HEK293T (cell line): Measurements from ENCODE around the gene C16orf96.

Experiments
- CTCF ChIA-PET: fragments of 350-600 bp; formaldehyde crosslinking; extraction: SDS; loops from one replicate; lab custom pipeline; 2021; ENCODE audit warnings: antibody characterized with exemption, inconsistent platforms; lab: Yijun Ruan, JAX
- POLR2A ChIA-PET: fragments of 350-600 bp; formaldehyde crosslinking; extraction: SDS; loops from one replicate; lab custom pipeline; 2020; ENCODE audit warnings: antibody characterized with exemption, inconsistent platforms; lab: Yijun Ruan, JAX
- DNase-seq: peaks from one replicate; pipeline ENCODE4 v3.0.0; 2012; ENCODE audit warnings: mixed read lengths; ENCODE audit errors: extremely low spot score
- ARNT ChIP-seq: fragments of 450-650 bp; IDR thresholded peaks from 2 replicates; pipeline ENCODE4 v1.6.1; 2017; ENCODE audit warnings: mild to moderate bottlenecking
- BHLHE40 ChIP-seq: fragments of 450-650 bp; IDR thresholded peaks from 2 replicates; pipeline ENCODE4 v1.6.1; 2016; ENCODE audit warnings: mild to moderate bottlenecking, moderate library complexity, borderline replicate concordance
- CTBP1 ChIP-seq: fragments of 450-650 bp; IDR thresholded peaks from 2 replicates; pipeline ENCODE4 v1.6.1; 2016; ENCODE audit warnings: borderline replicate concordance
- ELF4 ChIP-seq: fragments of 450-650 bp; IDR thresholded peaks from 2 replicates; pipeline ENCODE4 v1.6.1; 2017; ENCODE audit warnings: antibody characterized with exemption
- FOXA1 ChIP-seq: fragments of 450-650 bp; IDR thresholded peaks from 2 replicates; pipeline ENCODE4 v1.6.1; 2016; ENCODE audit warnings: mild to moderate bottlenecking
- FOXK2 ChIP-seq: fragments of 450-650 bp; IDR thresholded peaks from 2 replicates; pipeline ENCODE4 v1.6.1; 2016; ENCODE audit warnings: mild to moderate bottlenecking
- FOXM1 ChIP-seq: fragments of 450-650 bp; IDR thresholded peaks from 2 replicates; pipeline ENCODE4 v1.6.1; 2017; ENCODE audit warnings: mild to moderate bottlenecking, borderline replicate concordance
- HDGF ChIP-seq: fragments of 450-650 bp; IDR thresholded peaks from 2 replicates; pipeline ENCODE4 v1.6.1; 2017; ENCODE audit warnings: antibody characterized with exemption, borderline replicate concordance
- L3MBTL2 ChIP-seq: fragments of 450-650 bp; conservative IDR thresholded peaks from 2 replicates; pipeline ENCODE4 v1.6.1; 2016; ENCODE audit warnings: mild to moderate bottlenecking
- LEF1 ChIP-seq: fragments of 450-650 bp; IDR thresholded peaks from 2 replicates; pipeline ENCODE4 v1.6.1; 2017; ENCODE audit warnings: mild to moderate bottlenecking, borderline replicate concordance
- NFRKB ChIP-seq: fragments of 450-650 bp; IDR thresholded peaks from 2 replicates; pipeline ENCODE4 v1.6.1; 2016; ENCODE audit warnings: mild to moderate bottlenecking, moderate library complexity
- PKNOX1 ChIP-seq: fragments of 450-650 bp; IDR thresholded peaks from 2 replicates; pipeline ENCODE4 v1.6.1; 2016
- SP1 ChIP-seq: fragments of 450-650 bp; IDR thresholded peaks from 2 replicates; pipeline ENCODE4 v1.6.1; 2017
- SUZ12 ChIP-seq: fragments of 450-650 bp; IDR thresholded peaks from 2 replicates; pipeline ENCODE4 v1.6.1; 2016; ENCODE audit warnings: mild to moderate bottlenecking
- TARDBP ChIP-seq: fragments of 450-650 bp; IDR thresholded peaks from 2 replicates; pipeline ENCODE4 v1.6.1; 2016
- ZNF384 ChIP-seq: fragments of 450-650 bp; IDR thresholded peaks from 2 replicates; pipeline ENCODE4 v1.6.1; 2016

The C16orf96 gene

DNA sequence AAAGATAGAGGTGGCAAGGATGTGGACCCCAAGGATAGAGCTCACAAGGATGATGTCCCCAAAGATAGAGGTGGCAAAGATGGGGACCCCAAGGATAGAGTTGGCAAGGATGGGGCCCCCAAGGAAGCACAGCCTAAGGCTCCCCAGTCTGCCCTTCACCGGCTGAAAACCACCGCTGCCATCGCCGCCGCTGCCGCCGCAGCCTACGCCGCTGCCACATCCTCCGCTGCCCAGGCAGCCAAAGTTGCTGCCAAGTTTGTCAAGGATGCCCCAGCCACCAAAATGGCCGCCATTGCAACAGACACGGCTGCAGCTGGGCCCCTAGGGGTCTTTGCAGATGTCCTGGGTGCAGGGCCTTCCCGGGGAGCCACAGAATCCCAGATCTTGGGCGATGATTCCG is 19.9 kb downstream of the C16orf96 start:
- DNase-seq: no peak
- POLR2A ChIA-PET: no interaction called here
- TF ChIP-seq LEF1 (no peak), SP1 (no peak), HDGF (no peak), BHLHE40 (no peak), SUZ12 (no peak), FOXA1 (no peak), FOXM1 (no peak), ELF4 (no peak), ZNF384 (no peak), ARNT (no peak), TARDBP (no peak), NFRKB (no peak), PKNOX1 (no peak)
- CTCF ChIA-PET: interaction anchor here (0.7 kb wide), 1 partner anchor 9 kb away, joined by 3 read pairs; no protein-coding TSS in a partner anchor

DNA sequence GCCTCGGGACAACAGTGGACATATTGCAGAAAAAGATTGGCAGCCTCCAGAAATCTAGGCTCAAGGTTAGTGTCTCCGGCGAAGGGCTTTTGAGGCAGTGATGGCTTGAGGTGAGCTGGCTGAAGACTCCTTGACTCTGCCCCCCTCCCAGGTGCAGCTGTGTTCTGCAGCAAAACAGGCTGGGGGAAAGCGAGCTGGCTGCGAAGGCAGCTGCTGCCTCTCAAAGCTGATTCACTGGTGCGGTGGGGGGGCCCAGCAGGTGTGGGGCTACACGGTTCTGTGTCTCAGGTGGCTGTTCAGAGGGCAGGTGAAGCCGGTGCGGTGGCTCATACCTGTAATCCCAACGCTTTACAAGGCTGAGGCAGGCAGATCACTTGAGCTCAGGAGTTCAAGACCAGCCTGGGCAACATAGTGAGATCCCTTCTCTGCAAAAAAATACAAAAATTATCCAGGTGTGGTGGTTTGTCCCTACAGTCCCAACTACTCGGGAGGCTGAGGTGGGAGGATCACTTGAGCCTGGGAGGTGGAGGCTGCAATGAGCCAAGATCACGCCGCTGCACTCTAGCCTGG is 22.9 kb downstream of the C16orf96 start:
- ChIA-PET CTCF (interaction anchor here (1.1 kb wide), 1 partner anchor 73 kb away, joined by 3 read pairs; no protein-coding TSS in a partner anchor), POLR2A (no interaction called here)
- DNase-seq: no peak
- no peak for TF ChIP-seq FOXK2
- TF ChIP-seq BHLHE40: no peak
- no peak for TF ChIP-seq LEF1
- no peak for TF ChIP-seq ZNF384
- no peak for TF ChIP-seq SP1
- TF ChIP-seq ELF4: no peak
- no peak for TF ChIP-seq SUZ12
- no peak for TF ChIP-seq FOXM1
- TF ChIP-seq ARNT: no peak
- no peak for TF ChIP-seq L3MBTL2
- no peak for TF ChIP-seq NFRKB
- TF ChIP-seq CTBP1: no peak
- no peak for TF ChIP-seq HDGF
- no peak for TF ChIP-seq FOXA1
- no peak for TF ChIP-seq TARDBP
- TF ChIP-seq PKNOX1: no peak

DNA sequence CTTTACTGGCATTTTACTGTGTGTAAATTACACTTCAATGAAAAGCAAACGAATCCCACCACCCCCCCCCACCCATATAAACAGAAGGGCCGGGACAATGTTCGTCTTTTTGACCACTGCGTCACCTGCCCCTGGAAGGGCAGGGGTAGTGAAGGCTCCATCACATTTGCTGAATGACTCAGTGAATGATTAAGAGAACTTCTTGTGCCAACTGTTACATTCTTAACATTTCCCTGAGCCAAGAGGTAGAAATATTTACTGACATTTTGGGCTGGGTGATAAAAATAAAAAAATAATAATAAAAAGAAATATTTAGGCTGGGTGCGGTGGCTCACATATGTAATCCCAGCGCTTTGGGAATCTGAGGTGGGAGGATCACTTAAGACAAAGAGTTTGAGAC is 24.1 kb downstream of the C16orf96 start:
- POLR2A ChIA-PET: no interaction called here
- CTCF ChIA-PET: no interaction called here
- DNase-seq: no peak
- TF ChIP-seq ELF4: no peak
- no peak for TF ChIP-seq LEF1
- no peak for TF ChIP-seq ZNF384
- TF ChIP-seq CTBP1: no peak
- no peak for TF ChIP-seq L3MBTL2

- CTCF ChIA-PET: no interaction called here
- no peak for DNase-seq
- POLR2A ChIA-PET: no interaction called here
- TF ChIP-seq SP1 (no peak), ELF4 (no peak), LEF1 (no peak), FOXK2 (no peak), HDGF (no peak), ARNT (no peak), CTBP1 (no peak)
Measured at GRCh38 chr16:4583906-4584305, 27.8 kb downstream of the C16orf96 start.

GRCh38 chr16:4586291-4586690 is 30.2 kb downstream of the C16orf96 start:
- ChIA-PET POLR2A (no interaction called here), CTCF (interaction anchor here (0.7 to 1.6 kb wide), 9 partner anchors 8 to 72 kb away, joined by 3 to 7 read pairs (median 4); partner anchors contain the start of gene MGRN1)
- no peak for DNase-seq
- TF ChIP-seq NFRKB (no peak), ARNT (no peak), TARDBP (no peak), CTBP1 (no peak), FOXK2 (no peak), BHLHE40 (no peak), L3MBTL2 (no peak), FOXA1 (no peak), ELF4 (no peak), HDGF (no peak), SUZ12 (no peak), PKNOX1 (no peak)

GRCh38 chr16:4588386-4588785 is 32.2 kb downstream of the C16orf96 start:
- DNase-seq: no peak
- TF ChIP-seq HDGF: no peak
- no peak for TF ChIP-seq PKNOX1
- TF ChIP-seq TARDBP: no peak
- TF ChIP-seq NFRKB: no peak
- no peak for TF ChIP-seq ZNF384
- TF ChIP-seq ELF4: no peak
- no peak for TF ChIP-seq SUZ12
- no peak for TF ChIP-seq ARNT
- TF ChIP-seq FOXA1: no peak
- no peak for TF ChIP-seq L3MBTL2
- TF ChIP-seq BHLHE40: no peak
- TF ChIP-seq FOXK2: no peak
- no peak for TF ChIP-seq LEF1
- TF ChIP-seq SP1: no peak
- no peak for TF ChIP-seq FOXM1
- TF ChIP-seq CTBP1: no peak
- ChIA-PET CTCF (no interaction called here), POLR2A (no interaction called here)
